GM06990 (cell line): ENCODE results near the gene ADCY7.

Experiments
- DNase-seq: peaks from one replicate; pipeline ENCODE4 v3.0.0-alpha.2; 2011; ENCODE audit not compliant: insufficient read length; ENCODE audit errors: extremely low read depth
- H3K27me3 ChIP-seq: replicated peaks from 2 replicates; pipeline ENCODE4 v1.6.0; 2011; ENCODE audit warnings: low read length; ENCODE audit not compliant: control insufficient read depth, insufficient read depth
- H3K36me3 ChIP-seq: 2 replicates; pipeline ENCODE4 v1.5.1; 2011; ENCODE audit warnings: low read length; ENCODE audit not compliant: control insufficient read depth, insufficient read depth
- H3K4me3 ChIP-seq: replicated peaks from 2 replicates; pipeline ENCODE4 v1.5.1; 2011; ENCODE audit warnings: low read depth, mild to moderate bottlenecking, control low read depth, low read length
- TF ChIP-seq, protein P1 (sequence below): IDR thresholded peaks from 2 replicates; pipeline ENCODE4 v1.5.1; 2011; ENCODE audit warnings: low read length, control low read depth, mild to moderate bottlenecking, inconsistent platforms; ENCODE audit not compliant: insufficient read depth, poor library complexity, severe bottlenecking

Gene ADCY7

DNA sequence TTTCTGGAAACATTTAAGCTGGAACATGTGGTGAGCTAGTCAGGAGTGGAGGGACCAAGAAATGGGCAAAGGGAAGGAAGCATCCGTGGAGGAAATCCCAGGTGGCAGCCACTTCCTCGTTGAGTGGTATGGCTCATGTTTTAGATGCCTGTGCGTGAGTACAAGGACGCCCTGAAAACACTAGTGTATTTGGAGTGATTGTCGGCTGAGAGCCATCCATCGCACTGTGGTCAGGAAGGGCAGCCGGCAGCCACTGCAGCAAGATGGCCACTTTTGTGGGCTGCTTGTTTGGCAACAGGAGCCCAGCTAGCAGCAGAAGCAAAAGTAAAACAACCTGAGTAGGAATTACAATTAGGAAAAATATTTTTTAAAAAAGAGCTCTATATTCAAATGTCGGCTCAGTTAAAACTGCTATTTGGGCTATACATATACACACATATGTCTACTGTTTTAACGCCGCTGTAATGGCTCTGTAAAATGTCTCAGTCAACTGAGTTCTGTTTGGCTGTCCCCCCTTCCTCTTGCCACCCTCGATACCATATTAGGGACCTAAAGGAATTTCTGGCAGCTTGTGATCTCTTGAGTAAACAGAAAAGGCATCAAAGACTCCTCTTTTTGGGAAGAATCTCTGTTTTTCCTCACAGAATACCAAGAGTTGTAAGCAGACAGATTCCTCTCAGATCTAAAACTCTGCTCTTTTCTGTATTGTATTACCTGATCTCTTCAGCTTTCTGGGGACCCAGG, 63.3 kb downstream of the ADCY7 start:
- no peaks in the 10 kb centered on the region for H3K27me3 ChIP-seq
- H3K36me3 ChIP-seq, result peaks cover 10% of the 10 kb centered on the region
- H3K4me3 ChIP-seq, result no peak overlapping the region
- TF ChIP-seq, protein P1, sequence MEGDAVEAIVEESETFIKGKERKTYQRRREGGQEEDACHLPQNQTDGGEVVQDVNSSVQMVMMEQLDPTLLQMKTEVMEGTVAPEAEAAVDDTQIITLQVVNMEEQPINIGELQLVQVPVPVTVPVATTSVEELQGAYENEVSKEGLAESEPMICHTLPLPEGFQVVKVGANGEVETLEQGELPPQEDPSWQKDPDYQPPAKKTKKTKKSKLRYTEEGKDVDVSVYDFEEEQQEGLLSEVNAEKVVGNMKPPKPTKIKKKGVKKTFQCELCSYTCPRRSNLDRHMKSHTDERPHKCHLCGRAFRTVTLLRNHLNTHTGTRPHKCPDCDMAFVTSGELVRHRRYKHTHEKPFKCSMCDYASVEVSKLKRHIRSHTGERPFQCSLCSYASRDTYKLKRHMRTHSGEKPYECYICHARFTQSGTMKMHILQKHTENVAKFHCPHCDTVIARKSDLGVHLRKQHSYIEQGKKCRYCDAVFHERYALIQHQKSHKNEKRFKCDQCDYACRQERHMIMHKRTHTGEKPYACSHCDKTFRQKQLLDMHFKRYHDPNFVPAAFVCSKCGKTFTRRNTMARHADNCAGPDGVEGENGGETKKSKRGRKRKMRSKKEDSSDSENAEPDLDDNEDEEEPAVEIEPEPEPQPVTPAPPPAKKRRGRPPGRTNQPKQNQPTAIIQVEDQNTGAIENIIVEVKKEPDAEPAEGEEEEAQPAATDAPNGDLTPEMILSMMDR, result no peak
- no peak for DNase-seq

DNA sequence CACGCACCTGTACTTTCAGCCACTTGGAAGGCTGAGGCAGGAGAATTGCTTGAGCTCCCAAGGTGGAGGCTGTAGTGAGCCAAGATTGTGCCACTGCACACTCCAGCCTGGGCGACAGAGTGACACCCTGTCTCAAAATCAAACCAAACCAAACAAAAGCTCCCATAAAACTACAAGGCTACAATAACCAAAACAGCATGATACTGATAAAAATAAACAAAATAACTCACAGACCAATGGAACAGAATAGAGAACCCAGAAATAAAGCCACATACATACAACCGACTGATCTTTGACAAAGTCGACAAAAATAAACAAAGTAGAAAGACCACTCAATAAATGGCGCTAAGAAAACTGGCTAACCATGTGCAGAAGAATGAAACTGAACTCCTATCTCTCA, 65.2 kb downstream of the ADCY7 start:
- Histone ChIP-seq H3K4me3 (no peak overlapping the region), H3K27me3 (no peaks in the 10 kb centered on the region), H3K36me3 (peaks cover 8% of the 10 kb centered on the region)
- DNase-seq, result no peak
- TF ChIP-seq, protein P1, result no peak

DNA sequence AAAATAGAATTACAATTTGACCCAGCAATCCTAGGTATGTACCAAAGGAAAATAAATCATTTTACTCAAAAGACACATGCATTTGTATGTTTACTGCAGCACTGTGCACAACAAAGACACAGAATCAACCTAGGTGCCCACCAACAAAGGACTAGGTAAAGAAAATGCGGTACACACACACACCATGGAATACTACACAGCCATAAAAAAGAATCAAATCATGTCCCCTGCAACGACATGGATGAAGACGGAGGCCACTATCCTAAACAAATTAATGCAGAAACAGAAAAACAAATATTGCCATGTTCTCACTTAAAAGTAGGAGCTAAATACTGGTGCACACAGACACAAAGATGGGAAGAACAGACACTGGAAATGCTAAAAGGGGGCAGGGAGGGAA, 66.2 kb downstream of the ADCY7 start:
- no peak overlapping the region for H3K4me3 ChIP-seq
- H3K27me3 ChIP-seq, result no peaks in the 10 kb centered on the region
- TF ChIP-seq, protein P1, result no peak
- H3K36me3 ChIP-seq, result peaks cover 6% of the 10 kb centered on the region
- DNase-seq, result no peak

DNA sequence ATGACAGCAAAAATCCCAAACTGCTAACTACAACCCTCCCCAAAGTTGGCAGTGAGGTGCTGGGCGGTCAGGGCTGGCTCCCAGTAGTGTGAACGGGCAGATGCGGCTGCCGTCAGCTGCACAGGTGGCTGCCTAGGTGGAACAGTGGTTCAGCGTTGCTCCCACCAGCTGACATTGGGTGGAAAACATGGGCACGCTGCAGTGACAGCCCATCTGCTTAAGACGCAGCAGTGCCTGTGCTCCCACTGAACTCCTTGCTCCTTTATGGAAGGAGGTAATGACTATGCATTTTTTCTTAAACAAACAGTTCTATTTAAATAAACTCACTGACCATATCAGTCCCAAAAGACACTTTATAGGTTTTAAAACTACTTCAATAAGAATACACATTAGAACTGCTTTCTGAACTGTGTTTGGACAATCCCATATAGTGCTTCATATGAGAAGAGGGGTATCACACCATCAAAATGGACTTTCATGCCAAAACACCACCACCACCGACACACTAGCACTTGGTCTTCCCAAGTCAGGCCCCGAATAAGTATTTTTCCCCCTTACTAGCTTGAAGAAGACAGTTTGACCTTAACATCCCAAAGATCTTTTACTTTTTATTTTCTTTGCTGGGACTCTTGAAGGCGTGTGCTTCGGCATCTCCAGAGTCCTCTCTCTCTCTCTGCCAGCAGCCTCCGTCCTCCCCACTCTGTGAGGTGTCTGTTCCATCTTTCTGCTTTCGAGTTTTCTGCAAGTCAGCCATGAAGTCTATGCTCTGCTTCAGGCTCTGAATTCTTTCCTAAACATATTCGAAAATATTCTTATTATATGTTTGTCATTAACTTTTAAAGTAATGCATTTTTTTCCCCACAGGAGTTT, 68.0 kb downstream of the ADCY7 start:
- peaks cover 6% of the 10 kb centered on the region for H3K36me3 ChIP-seq
- no peak for DNase-seq
- H3K27me3 ChIP-seq, result no peaks in the 10 kb centered on the region
- TF ChIP-seq, protein P1, result no peak
- H3K4me3 ChIP-seq, result no peak overlapping the region

DNA sequence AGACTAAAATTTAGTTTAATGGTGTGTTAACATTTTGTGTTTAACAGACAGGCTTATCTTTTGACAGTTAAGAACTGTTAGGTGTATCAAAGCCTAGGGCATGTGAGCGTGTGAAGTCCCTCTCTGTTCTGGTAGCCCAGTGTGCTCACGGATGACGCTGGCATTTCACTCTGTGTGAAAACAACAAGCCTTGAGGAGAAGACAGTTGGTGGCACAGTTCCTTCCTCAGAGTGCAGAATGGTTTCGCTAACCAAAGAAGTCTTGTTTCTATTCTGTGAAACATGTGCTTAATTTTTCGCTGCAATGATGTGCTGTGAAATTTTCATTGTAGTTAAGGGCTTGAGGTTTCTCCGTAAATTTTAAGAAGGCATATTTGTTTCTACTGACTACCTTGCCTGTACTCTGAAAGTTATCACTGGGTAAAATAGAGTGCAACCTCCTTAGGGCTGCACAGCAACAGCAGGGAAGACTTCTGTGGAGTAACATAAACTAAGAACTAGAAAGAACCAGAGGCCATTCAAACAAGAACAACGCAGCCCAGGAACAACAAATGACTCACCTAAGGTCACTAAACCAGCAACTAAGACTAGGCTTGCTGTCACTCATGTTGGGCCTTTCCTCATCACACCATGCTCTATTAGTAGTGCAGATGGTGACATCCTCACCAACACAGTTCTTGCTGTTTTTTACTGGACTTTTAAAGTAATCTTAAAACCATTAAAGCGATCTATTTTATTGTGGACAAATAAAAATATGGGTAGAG, 69.0 kb downstream of the ADCY7 start:
- Histone ChIP-seq H3K36me3 (peaks cover 4% of the 10 kb centered on the region), H3K4me3 (no peak overlapping the region)

More for the DNA sequence above, 69.0 kb downstream of the ADCY7 start:
- peak; percentile 33 for DNase-seq
- H3K27me3 ChIP-seq, result no peaks in the 10 kb centered on the region
- TF ChIP-seq, protein P1, result no peak
